ENCODE results near the gene RAD51D.
"Not testable (repeated sequence)": the region's sequence is repeated elsewhere in the genome, so short reads cannot be mapped to it uniquely, and the experiment has no call there.

RAD51D gene

DNA sequence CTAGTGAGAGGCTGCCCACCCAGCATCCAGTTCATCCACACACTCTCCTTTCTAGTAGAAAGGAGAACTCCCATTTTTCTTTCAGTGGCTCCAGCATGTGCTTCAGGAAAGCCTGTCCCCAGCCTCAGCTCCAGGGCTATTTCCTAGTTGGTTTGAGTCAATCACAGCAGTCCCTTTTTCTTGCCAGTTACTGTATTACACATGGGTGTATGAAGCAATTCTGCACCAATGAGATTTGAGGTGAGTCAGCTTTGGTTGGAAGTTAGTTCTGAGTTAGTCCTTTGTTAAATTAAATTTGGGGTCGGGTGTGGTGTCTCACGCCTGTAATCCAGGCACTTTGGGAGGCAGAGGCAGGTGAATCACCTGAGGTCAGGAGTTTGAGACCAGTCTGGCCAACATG lies 24.8 kb downstream of the RAD51D start:
- 86 to 89% methylated on average over 2 of the region's 2 CpGs for WGBS, 2 experiments
- H3K27me3 ChIP-seq (ENCODE audit: control insufficient read depth, insufficient read depth, low read length, poor library complexity, severe bottlenecking), result peaks cover under 1% of the 10 kb centered on the region
- H3K27ac ChIP-seq (ENCODE audit: insufficient read depth, low read depth, low read length, poor library complexity, severe bottlenecking), result no peak overlapping the region
- no peaks in the 10 kb centered on the region for H3K9me3 ChIP-seq (ENCODE audit: control insufficient read depth, low read length)
- no peaks in the 10 kb centered on the region for H3K4me1 ChIP-seq (ENCODE audit: control insufficient read depth, insufficient read depth, low read length)
- no peak overlapping the region for H3K4me3 ChIP-seq (ENCODE audit: insufficient read depth, low read depth, low read length)
- peaks cover 3% of the 10 kb centered on the region for H3K36me3 ChIP-seq (ENCODE audit: control insufficient read depth, insufficient read depth, low read length)

DNA sequence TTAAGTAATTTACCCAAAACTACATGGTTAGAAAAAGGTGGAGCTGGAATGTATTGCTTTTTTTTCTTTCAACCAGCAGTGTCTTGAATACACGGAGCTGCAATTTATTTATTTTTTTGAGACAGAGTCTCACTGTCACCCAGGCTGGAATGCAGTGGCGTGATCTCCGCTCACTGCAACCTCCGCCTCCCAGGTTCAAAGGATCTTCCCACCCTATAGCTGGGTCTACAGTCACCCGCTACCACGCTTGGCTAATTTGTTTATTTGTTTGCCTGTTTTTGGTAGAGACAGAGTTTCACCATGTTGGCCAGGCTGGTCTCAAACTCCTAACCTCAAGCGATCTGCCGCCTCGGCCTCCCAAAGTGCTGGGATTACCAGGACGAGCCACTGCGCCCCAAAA lies 29.0 kb downstream of the RAD51D start:
- not testable (repeated sequence) for H3K36me3 ChIP-seq (ENCODE audit: control insufficient read depth, insufficient read depth, low read length); H3K9me3 ChIP-seq (ENCODE audit: control insufficient read depth, low read length); H3K27ac ChIP-seq (ENCODE audit: insufficient read depth, low read depth, low read length, poor library complexity, severe bottlenecking); H3K4me3 ChIP-seq (ENCODE audit: insufficient read depth, low read depth, low read length); H3K4me1 ChIP-seq (ENCODE audit: control insufficient read depth, insufficient read depth, low read length)
- H3K27me3 ChIP-seq (ENCODE audit: control insufficient read depth, insufficient read depth, low read length, poor library complexity, severe bottlenecking), result peaks cover 24% of the 10 kb centered on the region
- 95 to 96% methylated on average over 11 of the region's 11 CpGs for WGBS, 2 experiments

DNA sequence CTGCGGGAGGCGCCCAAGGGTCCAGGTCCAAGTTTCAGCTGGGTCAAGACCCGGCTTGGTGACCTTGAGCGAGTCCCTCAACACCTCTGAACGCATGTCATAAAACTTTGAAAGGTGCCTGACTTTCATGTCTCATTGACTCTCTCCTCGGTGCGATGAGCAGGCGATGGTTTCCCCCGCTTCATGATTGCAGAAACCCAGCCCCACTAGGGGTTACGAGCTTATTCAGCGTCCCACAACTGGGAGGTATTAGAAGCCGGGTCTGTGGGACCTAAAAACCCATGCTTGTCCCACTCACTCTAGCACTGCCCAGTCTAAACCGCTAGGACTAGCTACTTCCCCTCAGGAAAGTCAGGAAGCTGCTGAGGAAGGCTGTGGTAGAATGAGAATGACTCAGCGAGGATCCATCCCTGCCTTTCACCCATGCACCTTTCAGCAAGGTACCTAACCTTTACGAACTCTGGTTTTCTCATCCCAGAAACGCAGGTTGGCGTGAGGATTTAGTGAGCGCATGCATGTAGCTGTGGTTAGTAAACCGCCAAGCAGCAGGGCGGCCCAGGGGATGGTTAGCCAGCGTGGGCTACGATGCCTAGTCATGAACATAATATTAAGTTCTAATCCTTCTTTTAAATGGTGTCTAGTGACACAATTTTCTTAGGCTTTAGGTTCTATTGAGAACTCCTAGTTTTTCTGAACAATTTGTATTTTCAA lies 29.9 kb downstream of the RAD51D start:
- H3K4me1 ChIP-seq (ENCODE audit: control insufficient read depth, insufficient read depth, low read length), result peaks cover 5% of the 10 kb centered on the region
- peak overlapping the region; percentile 20 for H3K4me3 ChIP-seq (ENCODE audit: insufficient read depth, low read depth, low read length)
- no peaks in the 10 kb centered on the region for H3K36me3 ChIP-seq (ENCODE audit: control insufficient read depth, insufficient read depth, low read length)
- WGBS, 2 experiments, result 54 to 56% methylated on average over 22 of the region's 22 CpGs
- no peaks in the 10 kb centered on the region for H3K9me3 ChIP-seq (ENCODE audit: control insufficient read depth, low read length)
- H3K27me3 ChIP-seq (ENCODE audit: control insufficient read depth, insufficient read depth, low read length, poor library complexity, severe bottlenecking), result peaks cover 24% of the 10 kb centered on the region
- no peak overlapping the region for H3K27ac ChIP-seq (ENCODE audit: insufficient read depth, low read depth, low read length, poor library complexity, severe bottlenecking)

DNA sequence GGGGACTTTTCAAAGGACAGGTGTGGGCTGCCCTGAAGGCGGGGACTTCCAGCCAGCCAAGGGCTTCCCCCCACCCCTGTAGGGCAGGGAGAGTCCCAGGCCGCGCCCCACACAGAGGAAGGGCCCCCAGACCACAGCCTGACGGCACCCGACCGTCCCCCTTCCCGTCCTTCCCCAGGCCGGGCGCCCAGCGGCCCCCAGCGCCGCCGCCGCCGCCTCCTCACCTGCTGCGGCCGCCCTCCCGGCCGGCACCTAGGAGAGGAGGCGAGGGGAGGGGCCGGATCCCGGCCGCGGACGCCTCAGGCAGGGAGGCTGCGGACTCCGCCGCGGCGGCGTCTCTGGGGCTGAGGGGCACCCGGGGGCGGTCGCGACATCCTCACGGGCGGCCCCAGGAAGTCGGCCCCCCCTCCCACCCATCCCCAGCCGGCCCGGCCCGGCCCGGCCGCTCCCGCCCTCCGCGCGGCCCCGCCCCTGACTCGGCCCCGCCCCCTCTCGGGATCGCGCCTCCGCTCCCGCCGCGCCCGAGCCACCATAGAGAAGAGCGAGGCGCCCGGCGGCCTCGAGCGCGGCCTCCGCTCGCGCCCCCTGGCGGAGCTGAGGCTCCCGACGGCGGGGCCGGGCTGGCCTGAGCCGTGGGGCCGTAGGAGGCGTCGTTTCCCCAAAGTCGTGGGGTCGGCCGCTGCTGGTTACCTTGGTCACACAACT lies 30.6 kb downstream of the RAD51D start:
- H3K9me3 ChIP-seq (ENCODE audit: control insufficient read depth, low read length), result no peaks in the 10 kb centered on the region
- H3K27ac ChIP-seq (ENCODE audit: insufficient read depth, low read depth, low read length, poor library complexity, severe bottlenecking), result no peak overlapping the region
- H3K4me1 ChIP-seq (ENCODE audit: control insufficient read depth, insufficient read depth, low read length), result peaks cover 5% of the 10 kb centered on the region
- H3K27me3 ChIP-seq (ENCODE audit: control insufficient read depth, insufficient read depth, low read length, poor library complexity, severe bottlenecking), result peaks cover 24% of the 10 kb centered on the region
- H3K36me3 ChIP-seq (ENCODE audit: control insufficient read depth, insufficient read depth, low read length), result no peaks in the 10 kb centered on the region
- WGBS, 2 experiments, result 1% methylated on average over 79 of the region's 80 CpGs
- peak overlapping the region; percentile 67 for H3K4me3 ChIP-seq (ENCODE audit: insufficient read depth, low read depth, low read length)

DNA sequence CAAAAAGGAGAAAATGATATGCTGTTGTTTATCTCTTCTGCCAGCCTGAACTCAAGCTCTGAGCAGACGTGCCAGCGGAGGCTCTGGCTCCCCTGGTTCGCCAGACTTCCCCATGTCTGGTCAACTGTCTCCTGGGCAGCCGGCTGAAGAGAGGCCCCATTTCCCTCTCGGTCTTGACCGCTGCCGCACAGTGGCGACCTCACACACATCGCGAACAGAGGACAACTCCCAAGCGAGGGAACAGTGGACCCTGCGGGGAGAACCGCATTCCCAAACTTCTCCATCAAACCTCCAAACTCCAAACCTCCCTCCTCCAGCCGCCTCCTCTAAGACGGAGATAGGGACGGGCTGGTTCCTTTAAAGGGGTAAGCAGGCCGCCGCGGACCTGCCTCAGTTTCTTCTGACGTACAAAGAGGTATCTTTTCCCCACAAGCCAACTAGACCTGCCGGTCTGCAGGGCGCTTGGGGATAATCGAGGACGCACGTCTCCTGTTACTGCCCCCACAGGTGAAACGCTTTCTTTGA lies 31.2 kb downstream of the RAD51D start:
- Histone ChIP-seq H3K4me1 (ENCODE audit: control insufficient read depth, insufficient read depth, low read length) (peaks cover 5% of the 10 kb centered on the region), H3K27me3 (ENCODE audit: control insufficient read depth, insufficient read depth, low read length, poor library complexity, severe bottlenecking) (peaks cover 24% of the 10 kb centered on the region), H3K9me3 (ENCODE audit: control insufficient read depth, low read length) (no peaks in the 10 kb centered on the region), H3K27ac (ENCODE audit: insufficient read depth, low read depth, low read length, poor library complexity, severe bottlenecking) (no peak overlapping the region), H3K36me3 (ENCODE audit: control insufficient read depth, insufficient read depth, low read length) (no peaks in the 10 kb centered on the region), H3K4me3 (ENCODE audit: insufficient read depth, low read depth, low read length) (peak overlapping the region; percentile 67)
- WGBS, 2 experiments, result 1 to 2% methylated on average over 26 of the region's 26 CpGs

DNA sequence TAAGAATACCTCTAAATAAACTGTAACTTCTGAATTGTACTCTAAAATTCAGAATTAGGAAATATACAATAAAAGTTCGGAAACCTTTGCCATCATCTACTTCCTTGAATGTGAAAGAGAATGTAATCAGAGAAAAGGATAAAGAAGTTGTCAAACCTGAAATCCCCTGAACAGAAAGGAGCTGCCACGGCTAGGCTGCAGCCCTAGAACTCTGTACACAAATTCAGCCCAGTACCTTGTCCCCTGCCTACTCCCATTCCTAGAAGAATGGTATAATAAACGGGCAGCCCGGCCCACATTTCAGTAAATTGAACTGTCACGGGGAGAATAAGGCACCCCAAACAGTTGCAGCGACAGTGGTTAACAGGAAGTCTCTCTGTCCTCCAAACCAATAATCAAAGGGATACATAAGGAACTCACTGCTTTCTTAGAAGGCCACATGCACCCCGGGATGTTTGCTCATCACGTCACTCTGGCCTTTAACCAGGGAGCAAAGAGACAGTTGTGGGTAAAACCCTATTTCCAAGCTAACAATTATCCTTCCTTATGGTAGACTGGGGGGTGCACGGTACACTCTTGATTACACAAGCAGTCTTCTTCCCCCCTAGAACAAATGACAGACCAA lies 31.8 kb downstream of the RAD51D start:
- peaks cover 24% of the 10 kb centered on the region for H3K27me3 ChIP-seq (ENCODE audit: control insufficient read depth, insufficient read depth, low read length, poor library complexity, severe bottlenecking)
- no peaks in the 10 kb centered on the region for H3K36me3 ChIP-seq (ENCODE audit: control insufficient read depth, insufficient read depth, low read length)
- peaks cover 5% of the 10 kb centered on the region for H3K4me1 ChIP-seq (ENCODE audit: control insufficient read depth, insufficient read depth, low read length)
- no peaks in the 10 kb centered on the region for H3K9me3 ChIP-seq (ENCODE audit: control insufficient read depth, low read length)
- 52 to 63% methylated on average over 8 to 9 of the region's 9 CpGs for WGBS, 2 experiments
- H3K4me3 ChIP-seq (ENCODE audit: insufficient read depth, low read depth, low read length), result peak overlapping the region; percentile 67
- H3K27ac ChIP-seq (ENCODE audit: insufficient read depth, low read depth, low read length, poor library complexity, severe bottlenecking), result no peak overlapping the region

DNA sequence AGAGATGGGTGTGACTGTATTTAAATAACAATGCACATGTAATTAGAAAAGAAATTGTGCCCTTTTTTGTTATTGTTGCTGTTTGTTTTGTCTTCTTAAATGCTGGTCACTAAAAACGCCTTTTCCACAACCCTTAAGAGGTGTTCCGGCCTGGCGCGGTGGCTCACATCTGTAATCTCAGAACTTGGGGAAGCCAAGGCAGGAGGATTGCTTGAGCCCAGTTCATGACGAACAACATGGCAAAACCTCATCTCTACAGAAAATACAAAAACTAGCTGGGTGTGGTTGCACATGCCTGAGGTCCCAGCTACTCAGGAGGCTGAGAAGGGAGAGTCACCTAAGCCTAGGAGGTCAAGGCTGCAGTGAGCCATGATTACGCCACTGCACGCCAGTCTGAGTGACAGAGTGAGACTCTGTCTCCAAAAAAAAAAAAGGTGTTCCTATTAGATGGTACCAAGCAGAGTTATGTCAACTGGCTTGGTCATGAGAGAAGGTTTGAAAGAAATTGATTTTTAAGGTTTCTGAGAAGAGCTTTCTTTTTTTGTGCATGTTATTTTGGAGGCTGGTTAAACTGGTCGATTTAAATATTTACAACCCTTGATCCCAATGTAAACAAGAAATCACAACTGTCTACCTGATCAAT lies 32.6 kb downstream of the RAD51D start:
- Histone ChIP-seq H3K9me3 (ENCODE audit: control insufficient read depth, low read length) (no peaks in the 10 kb centered on the region), H3K27me3 (ENCODE audit: control insufficient read depth, insufficient read depth, low read length, poor library complexity, severe bottlenecking) (peaks cover 24% of the 10 kb centered on the region), H3K4me1 (ENCODE audit: control insufficient read depth, insufficient read depth, low read length) (peaks cover 5% of the 10 kb centered on the region), H3K36me3 (ENCODE audit: control insufficient read depth, insufficient read depth, low read length) (no peaks in the 10 kb centered on the region), H3K4me3 (ENCODE audit: insufficient read depth, low read depth, low read length) (no peak overlapping the region), H3K27ac (ENCODE audit: insufficient read depth, low read depth, low read length, poor library complexity, severe bottlenecking) (no peak overlapping the region)
- 80 to 89% methylated on average over 7 to 8 of the region's 8 CpGs for WGBS, 2 experiments

DNA sequence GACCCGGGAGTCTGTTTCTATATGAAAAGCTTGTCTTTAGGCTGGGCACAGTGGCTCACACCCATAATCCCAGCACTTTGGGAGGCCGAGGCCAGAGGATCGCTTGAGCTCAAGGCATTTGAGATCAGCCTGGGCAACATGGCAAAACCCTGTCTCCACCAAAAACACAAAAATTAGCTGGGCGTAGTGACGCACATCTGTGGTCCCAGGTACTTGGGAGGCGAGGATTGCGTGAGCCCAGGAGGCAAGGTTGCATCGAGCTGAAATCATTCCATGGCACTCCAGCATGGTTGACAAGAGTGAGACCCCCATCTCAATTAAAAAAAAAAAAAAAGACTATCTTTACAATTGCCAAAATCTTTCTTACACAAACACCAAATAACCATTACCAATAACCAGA lies 33.5 kb downstream of the RAD51D start:
- Histone ChIP-seq H3K27me3 (ENCODE audit: control insufficient read depth, insufficient read depth, low read length, poor library complexity, severe bottlenecking) (peaks cover 24% of the 10 kb centered on the region), H3K4me1 (ENCODE audit: control insufficient read depth, insufficient read depth, low read length) (peaks cover 5% of the 10 kb centered on the region), H3K9me3 (ENCODE audit: control insufficient read depth, low read length) (no peaks in the 10 kb centered on the region), H3K27ac (ENCODE audit: insufficient read depth, low read depth, low read length, poor library complexity, severe bottlenecking) (no peak overlapping the region), H3K4me3 (ENCODE audit: insufficient read depth, low read depth, low read length) (no peak overlapping the region), H3K36me3 (ENCODE audit: control insufficient read depth, insufficient read depth, low read length) (no peaks in the 10 kb centered on the region)
- WGBS, 2 experiments, result 88 to 94% methylated on average over 8 of the region's 8 CpGs

DNA sequence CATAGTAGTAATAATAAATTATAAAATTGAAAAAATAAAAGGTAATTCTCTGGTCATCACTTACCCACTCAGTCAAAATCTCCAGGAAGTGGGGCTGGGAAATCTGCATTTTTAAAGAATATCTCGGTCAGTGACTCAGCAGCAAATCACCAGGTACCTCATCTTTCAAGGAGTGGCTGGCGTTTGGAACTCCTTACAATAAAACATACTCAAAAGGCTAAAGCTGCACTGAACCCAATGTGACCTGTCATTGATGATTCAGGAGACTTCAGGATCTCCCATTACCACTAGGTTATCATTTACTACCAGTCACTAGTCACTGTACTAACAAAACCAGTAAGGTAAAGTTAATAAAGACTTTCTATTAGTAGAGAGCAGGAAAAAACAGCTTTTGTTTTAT lies 34.7 kb downstream of the RAD51D start:
- 68 to 80% methylated on average over 2 of the region's 2 CpGs for WGBS, 2 experiments
- H3K36me3 ChIP-seq (ENCODE audit: control insufficient read depth, insufficient read depth, low read length), result no peaks in the 10 kb centered on the region
- no peaks in the 10 kb centered on the region for H3K9me3 ChIP-seq (ENCODE audit: control insufficient read depth, low read length)
- peaks cover 24% of the 10 kb centered on the region for H3K27me3 ChIP-seq (ENCODE audit: control insufficient read depth, insufficient read depth, low read length, poor library complexity, severe bottlenecking)
- H3K4me1 ChIP-seq (ENCODE audit: control insufficient read depth, insufficient read depth, low read length), result peaks cover 5% of the 10 kb centered on the region
- H3K27ac ChIP-seq (ENCODE audit: insufficient read depth, low read depth, low read length, poor library complexity, severe bottlenecking), result no peak overlapping the region
- no peak overlapping the region for H3K4me3 ChIP-seq (ENCODE audit: insufficient read depth, low read depth, low read length)

DNA sequence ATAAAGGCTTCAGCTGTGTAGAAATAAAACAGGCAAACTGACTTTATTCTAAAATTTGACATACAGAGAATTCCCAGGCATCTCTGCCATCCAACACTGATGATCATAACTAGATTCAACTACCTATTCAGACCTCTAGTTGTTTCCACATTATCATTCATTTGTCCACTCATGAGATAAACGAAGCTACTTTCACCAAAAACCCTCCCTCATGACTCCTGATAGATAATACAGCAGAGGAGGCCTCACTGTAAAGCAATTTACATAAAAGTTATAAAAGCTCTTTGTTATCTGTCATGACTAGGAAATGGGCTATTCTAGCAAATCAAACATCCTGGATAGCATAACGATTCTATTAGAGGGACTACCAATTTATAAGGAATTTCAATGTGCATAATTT lies 36.6 kb downstream of the RAD51D start:
- Histone ChIP-seq H3K4me1 (ENCODE audit: control insufficient read depth, insufficient read depth, low read length) (peaks cover 3% of the 10 kb centered on the region), H3K9me3 (ENCODE audit: control insufficient read depth, low read length) (no peaks in the 10 kb centered on the region), H3K27me3 (ENCODE audit: control insufficient read depth, insufficient read depth, low read length, poor library complexity, severe bottlenecking) (peaks cover 11% of the 10 kb centered on the region), H3K27ac (ENCODE audit: insufficient read depth, low read depth, low read length, poor library complexity, severe bottlenecking) (no peak overlapping the region), H3K36me3 (ENCODE audit: control insufficient read depth, insufficient read depth, low read length) (no peaks in the 10 kb centered on the region), H3K4me3 (ENCODE audit: insufficient read depth, low read depth, low read length) (no peak overlapping the region)
- WGBS, 2 experiments, result 63 to 78% methylated on average over 2 of the region's 2 CpGs
